ENCODE data around the gene GOLPH3. TPM values are rescaled to one million over a fixed set of nuclear protein-coding genes. Genes with fewer than 3 reads are reported as not detected.

GOLPH3 gene
- total RNA-seq, 1 donor from 2014 or later = 105 TPM

GRCh38 chr5:32153723-32154122 is 20.4 kb downstream of the GOLPH3 start:
- H3K27me3 Mint-ChIP-seq (ENCODE audit: unreplicated experiment) = peaks cover 1% of the 10 kb centered on the region
- no peaks in the 10 kb centered on the region for H3K9me3 Mint-ChIP-seq (ENCODE audit: unreplicated experiment)
- H3K36me3 Mint-ChIP-seq (ENCODE audit: low read depth, unreplicated experiment) = peaks cover 10% of the 10 kb centered on the region
- DNase-seq (ENCODE audit: low spot score) = no peak
- peak overlapping the region; percentile 82 for H3K27ac Mint-ChIP-seq (ENCODE audit: unreplicated experiment)
- H3K4me1 Mint-ChIP-seq (ENCODE audit: unreplicated experiment) = peaks cover 15% of the 10 kb centered on the region
- H3K4me3 Mint-ChIP-seq (ENCODE audit: unreplicated experiment) = no peak overlapping the region
- no peak for TF ChIP-seq CTCF (IDR thresholded peaks at IDR 0.05; ENCODE audit: unreplicated experiment)

GRCh38 chr5:32151198-32151597 is 22.9 kb downstream of the GOLPH3 start:
- Mint-ChIP-seq H3K36me3 (ENCODE audit: low read depth, unreplicated experiment) (peaks cover 10% of the 10 kb centered on the region), H3K27me3 (ENCODE audit: unreplicated experiment) (peaks cover 1% of the 10 kb centered on the region), H3K4me3 (ENCODE audit: unreplicated experiment) (no peak overlapping the region), H3K27ac (ENCODE audit: unreplicated experiment) (no peak overlapping the region), H3K4me1 (ENCODE audit: unreplicated experiment) (peaks cover 20% of the 10 kb centered on the region), H3K9me3 (ENCODE audit: unreplicated experiment) (no peaks in the 10 kb centered on the region)
- no peak for TF ChIP-seq CTCF (IDR thresholded peaks at IDR 0.05; ENCODE audit: unreplicated experiment)
- no peak for DNase-seq (ENCODE audit: low spot score)

GRCh38 chr5:32150366-32150765 is 23.8 kb downstream of the GOLPH3 start:
- TF ChIP-seq CTCF (IDR thresholded peaks at IDR 0.05; ENCODE audit: unreplicated experiment) = no peak
- peaks cover 10% of the 10 kb centered on the region for H3K36me3 Mint-ChIP-seq (ENCODE audit: low read depth, unreplicated experiment)
- DNase-seq (ENCODE audit: low spot score) = no peak
- H3K27ac Mint-ChIP-seq (ENCODE audit: unreplicated experiment) = no peak overlapping the region
- peaks cover 20% of the 10 kb centered on the region for H3K4me1 Mint-ChIP-seq (ENCODE audit: unreplicated experiment)
- H3K9me3 Mint-ChIP-seq (ENCODE audit: unreplicated experiment) = no peaks in the 10 kb centered on the region
- no peak overlapping the region for H3K4me3 Mint-ChIP-seq (ENCODE audit: unreplicated experiment)
- H3K27me3 Mint-ChIP-seq (ENCODE audit: unreplicated experiment) = peaks cover 1% of the 10 kb centered on the region

GRCh38 chr5:32147959-32148358 is 26.2 kb downstream of the GOLPH3 start:
- no peak for TF ChIP-seq CTCF (IDR thresholded peaks at IDR 0.05; ENCODE audit: unreplicated experiment)
- no peak for DNase-seq (ENCODE audit: low spot score)
- Mint-ChIP-seq H3K4me3 (ENCODE audit: unreplicated experiment) (no peak overlapping the region), H3K36me3 (ENCODE audit: low read depth, unreplicated experiment) (peaks cover 9% of the 10 kb centered on the region), H3K27ac (ENCODE audit: unreplicated experiment) (no peak overlapping the region), H3K27me3 (ENCODE audit: unreplicated experiment) (peaks cover 5% of the 10 kb centered on the region), H3K9me3 (ENCODE audit: unreplicated experiment) (no peaks in the 10 kb centered on the region), H3K4me1 (ENCODE audit: unreplicated experiment) (peaks cover 13% of the 10 kb centered on the region)

GRCh38 chr5:32147236-32147635 is 26.9 kb downstream of the GOLPH3 start:
- peaks cover 11% of the 10 kb centered on the region for H3K36me3 Mint-ChIP-seq (ENCODE audit: low read depth, unreplicated experiment)
- no peaks in the 10 kb centered on the region for H3K9me3 Mint-ChIP-seq (ENCODE audit: unreplicated experiment)
- no peak for TF ChIP-seq CTCF (IDR thresholded peaks at IDR 0.05; ENCODE audit: unreplicated experiment)
- no peak overlapping the region for H3K27ac Mint-ChIP-seq (ENCODE audit: unreplicated experiment)
- peaks cover 5% of the 10 kb centered on the region for H3K27me3 Mint-ChIP-seq (ENCODE audit: unreplicated experiment)
- peaks cover 13% of the 10 kb centered on the region for H3K4me1 Mint-ChIP-seq (ENCODE audit: unreplicated experiment)
- no peak for DNase-seq (ENCODE audit: low spot score)
- peak overlapping the region; percentile 2 for H3K4me3 Mint-ChIP-seq (ENCODE audit: unreplicated experiment)

All from endothelial cell (in vitro differentiated cells).